ENCODE measurements around the gene FNBP1. TPM values are rescaled to one million over a fixed set of nuclear protein-coding genes. Genes with fewer than 3 reads are reported as not detected.

The FNBP1 gene
- polyA plus RNA-seq, 3 donors = 37.6 to 60.7 (median 51.4) TPM

DNA sequence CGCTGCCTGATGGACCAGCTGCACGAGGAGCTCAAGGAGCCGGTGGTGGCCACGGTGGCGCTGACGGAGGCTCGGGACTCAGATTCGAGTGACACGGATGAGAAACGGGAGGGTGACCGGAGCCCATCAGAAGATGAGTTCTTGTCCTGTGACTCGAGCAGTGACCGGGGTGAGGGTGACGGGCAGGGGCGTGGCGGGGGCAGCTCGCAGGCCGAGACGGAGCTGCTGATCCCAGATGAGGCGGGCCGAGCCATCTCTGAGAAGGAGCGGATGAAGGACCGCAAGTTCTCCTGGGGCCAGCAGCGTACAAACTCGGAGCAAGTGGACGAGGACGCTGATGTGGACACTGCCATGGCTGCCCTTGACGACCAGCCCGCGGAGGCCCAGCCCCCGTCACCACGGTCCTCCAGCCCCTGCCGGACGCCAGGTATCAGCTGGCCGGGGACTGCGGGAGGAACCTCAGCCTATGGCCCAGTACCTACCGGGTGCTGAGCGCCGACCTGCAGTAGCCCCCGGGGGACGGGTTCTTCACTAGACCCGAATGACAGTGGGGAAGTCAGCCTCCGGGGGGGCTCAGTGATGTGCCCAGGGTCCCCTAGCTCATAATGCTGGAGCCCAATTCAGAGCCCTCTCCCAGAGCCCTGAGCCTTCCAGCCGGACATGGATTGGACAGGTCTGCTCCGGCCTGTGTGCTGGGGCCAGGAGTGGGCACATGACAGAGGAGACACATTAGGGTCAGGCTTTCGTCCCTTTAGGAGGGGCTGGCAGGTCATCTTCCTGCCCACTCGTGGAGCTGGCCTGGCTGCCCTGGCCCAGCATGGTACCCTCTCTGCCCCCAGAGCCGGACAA lies 174.7 kb downstream of the FNBP1 start:
- Histone ChIP-seq H3K4me1 (ENCODE audit: control insufficient read depth in 1 of 2, insufficient read depth in 2 of 2, low read length in 2 of 2) (peaks cover 6 to 8% of the 10 kb centered on the region in 2 donors), H3K79me2 (ENCODE audit: insufficient read depth, low read length) (no peaks in the 10 kb centered on the region), H3K27ac (ENCODE audit: low read depth in 1 of 2, low read length in 2 of 2) (no peak overlapping the region), H3K9me3 (replicated peaks in 1 of 2; ENCODE audit: control insufficient read depth in 1 of 2, insufficient read depth in 1 of 2, low read length in 2 of 2) (no peaks in the 10 kb centered on the region), H3K4me2 (replicated peaks; ENCODE audit: extremely low read depth, low read length, poor library complexity, severe bottlenecking) (no peak overlapping the region), H3K9ac (ENCODE audit: insufficient read depth, low read length, poor library complexity, severe bottlenecking) (no peak overlapping the region), H2AFZ (ENCODE audit: insufficient read depth, low read depth, low read length, poor library complexity, severe bottlenecking) (no peak overlapping the region), H3K4me3 (replicated peaks in 1 of 3; ENCODE audit: low read depth in 2 of 3, low read length in 3 of 3) (no peak overlapping the region), H3K36me3 (replicated peaks in 1 of 2; ENCODE audit: control insufficient read depth in 1 of 2, insufficient read depth in 2 of 2, low read length in 2 of 2) (peaks cover 30 to 33% of the 10 kb centered on the region in 2 donors), H3K27me3 (ENCODE audit: control insufficient read depth in 2 of 2, insufficient read depth in 2 of 2, low read length in 2 of 2) (no peaks in the 10 kb centered on the region), H4K20me1 (ENCODE audit: insufficient read depth, low read length) (no peaks in the 10 kb centered on the region)
- TF ChIP-seq, protein P1, sequence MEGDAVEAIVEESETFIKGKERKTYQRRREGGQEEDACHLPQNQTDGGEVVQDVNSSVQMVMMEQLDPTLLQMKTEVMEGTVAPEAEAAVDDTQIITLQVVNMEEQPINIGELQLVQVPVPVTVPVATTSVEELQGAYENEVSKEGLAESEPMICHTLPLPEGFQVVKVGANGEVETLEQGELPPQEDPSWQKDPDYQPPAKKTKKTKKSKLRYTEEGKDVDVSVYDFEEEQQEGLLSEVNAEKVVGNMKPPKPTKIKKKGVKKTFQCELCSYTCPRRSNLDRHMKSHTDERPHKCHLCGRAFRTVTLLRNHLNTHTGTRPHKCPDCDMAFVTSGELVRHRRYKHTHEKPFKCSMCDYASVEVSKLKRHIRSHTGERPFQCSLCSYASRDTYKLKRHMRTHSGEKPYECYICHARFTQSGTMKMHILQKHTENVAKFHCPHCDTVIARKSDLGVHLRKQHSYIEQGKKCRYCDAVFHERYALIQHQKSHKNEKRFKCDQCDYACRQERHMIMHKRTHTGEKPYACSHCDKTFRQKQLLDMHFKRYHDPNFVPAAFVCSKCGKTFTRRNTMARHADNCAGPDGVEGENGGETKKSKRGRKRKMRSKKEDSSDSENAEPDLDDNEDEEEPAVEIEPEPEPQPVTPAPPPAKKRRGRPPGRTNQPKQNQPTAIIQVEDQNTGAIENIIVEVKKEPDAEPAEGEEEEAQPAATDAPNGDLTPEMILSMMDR (IDR thresholded peaks at IDR 0.05) = no peak
- DNase-seq = no peak
- peak overlapping the region in 1 of 7 donors; percentile 37 for H3K27ac Mint-ChIP-seq
- peaks cover 27% of the 10 kb centered on the region for H3K4me1 Mint-ChIP-seq
- peaks cover 30 to 67% of the 10 kb centered on the region in 2 donors for H3K36me3 Mint-ChIP-seq
- 90% methylated on average over 48 of the region's 48 CpGs for WGBS (ENCODE audit: insufficient coverage)
- H3K4me3 Mint-ChIP-seq = no peak overlapping the region
- peaks cover 0 to 3% (median 0%) of the 10 kb centered on the region in 3 donors for H3K27me3 Mint-ChIP-seq (ENCODE audit: low read depth in 3 of 3)
- intact Hi-C loops (cut with micrococcal nuclease) = no loop called here
- H3K9me3 Mint-ChIP-seq = peaks cover 0 to 3% (median 0%) of the 10 kb centered on the region in 7 donors

DNA sequence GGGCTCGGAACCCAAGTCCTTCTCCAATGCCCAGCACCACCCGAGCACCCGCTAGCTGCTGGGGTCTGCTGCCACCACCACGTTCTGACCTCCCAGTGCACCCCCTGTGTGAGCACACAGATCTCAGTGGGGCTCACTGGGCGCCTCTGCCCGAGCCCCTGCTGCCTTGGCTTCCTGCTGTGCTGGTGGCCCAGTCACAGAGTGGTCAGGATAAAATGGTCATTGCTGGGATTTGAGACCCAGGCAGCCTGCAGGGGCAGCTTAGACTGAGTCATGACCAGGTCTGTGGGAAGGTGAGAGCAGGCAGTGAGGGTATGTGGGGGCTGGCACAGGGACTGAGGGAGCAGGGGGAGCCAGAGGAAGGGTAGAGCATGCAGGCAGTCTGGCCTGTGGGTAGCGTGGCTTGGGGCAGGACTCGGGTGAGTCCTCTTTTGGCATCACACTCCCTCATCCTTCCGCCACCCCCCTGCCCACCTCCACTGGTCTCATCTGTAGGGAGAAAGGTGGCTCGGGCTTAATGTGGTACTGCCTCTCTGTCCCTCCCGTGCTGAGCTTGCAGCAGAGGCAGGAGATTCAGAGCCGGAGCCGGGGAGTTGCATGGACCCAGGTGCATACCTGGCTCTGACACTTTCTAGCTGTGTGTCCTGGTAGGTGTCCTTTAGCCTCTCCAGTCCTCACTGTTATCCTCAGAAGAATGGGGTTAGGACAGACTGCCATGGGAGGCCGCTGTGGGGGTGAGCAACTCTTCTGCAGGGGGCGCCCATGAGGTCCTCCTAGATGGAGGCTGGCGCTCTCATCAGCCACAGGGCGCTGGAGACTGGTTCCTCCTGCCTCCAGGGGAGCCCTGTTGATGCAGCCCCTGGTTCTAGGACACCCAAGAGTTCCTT lies 175.6 kb downstream of the FNBP1 start:
- H4K20me1 ChIP-seq (ENCODE audit: insufficient read depth, low read length) = no peaks in the 10 kb centered on the region
- no peak overlapping the region for H3K4me3 ChIP-seq (replicated peaks in 1 of 3; ENCODE audit: low read depth in 2 of 3, low read length in 3 of 3)
- intact Hi-C loops (cut with micrococcal nuclease) = no loop called here
- H3K27ac Mint-ChIP-seq = peak overlapping the region in 2 of 7 donors; percentile 17 to 34
- peaks cover 29 to 36% of the 10 kb centered on the region in 2 donors for H3K36me3 ChIP-seq (replicated peaks in 1 of 2; ENCODE audit: control insufficient read depth in 1 of 2, insufficient read depth in 2 of 2, low read length in 2 of 2)
- H3K27me3 Mint-ChIP-seq (ENCODE audit: low read depth in 3 of 3) = peaks cover 0 to 6% (median 0%) of the 10 kb centered on the region in 3 donors
- no peak overlapping the region for H3K4me3 Mint-ChIP-seq
- H3K27ac ChIP-seq (ENCODE audit: low read depth in 1 of 2, low read length in 2 of 2) = no peak overlapping the region
- H3K36me3 Mint-ChIP-seq = peaks cover 31 to 70% of the 10 kb centered on the region in 2 donors
- H3K9ac ChIP-seq (ENCODE audit: insufficient read depth, low read length, poor library complexity, severe bottlenecking) = no peak overlapping the region
- H3K4me1 ChIP-seq (ENCODE audit: control insufficient read depth in 1 of 2, insufficient read depth in 2 of 2, low read length in 2 of 2) = peaks cover 8 to 11% of the 10 kb centered on the region in 2 donors
- no peaks in the 10 kb centered on the region for H3K79me2 ChIP-seq (ENCODE audit: insufficient read depth, low read length)
- peaks cover 31% of the 10 kb centered on the region for H3K4me1 Mint-ChIP-seq
- 86% methylated on average over 11 of the region's 17 CpGs for WGBS (ENCODE audit: insufficient coverage)
- H3K9me3 ChIP-seq (replicated peaks in 1 of 2; ENCODE audit: control insufficient read depth in 1 of 2, insufficient read depth in 1 of 2, low read length in 2 of 2) = no peaks in the 10 kb centered on the region
- no peak for DNase-seq
- no peak overlapping the region for H2AFZ ChIP-seq (ENCODE audit: insufficient read depth, low read depth, low read length, poor library complexity, severe bottlenecking)
- no peaks in the 10 kb centered on the region for H3K27me3 ChIP-seq (ENCODE audit: control insufficient read depth in 2 of 2, insufficient read depth in 2 of 2, low read length in 2 of 2)
- peaks cover 0 to 3% (median 0%) of the 10 kb centered on the region in 7 donors for H3K9me3 Mint-ChIP-seq
- TF ChIP-seq, protein P1 (IDR thresholded peaks at IDR 0.05) = no peak
- H3K4me2 ChIP-seq (replicated peaks; ENCODE audit: extremely low read depth, low read length, poor library complexity, severe bottlenecking) = no peak overlapping the region
